GM13977 (cell line): Measurements from ENCODE around the gene PROB1.

Experiments
- DNase-seq: peaks from one replicate; pipeline ENCODE4 v3.0.0; 2012; ENCODE audit warnings: low spot score
- CTCF ChIP-seq: IDR thresholded peaks from 2 replicates; pipeline ENCODE4 v1.5.1; 2012; ENCODE audit warnings: mild to moderate bottlenecking, control low read depth; ENCODE audit not compliant: insufficient read depth; ENCODE audit errors: extremely low read depth, missing control alignments
- in situ Hi-C: fragments of 300-500 bp; cut with MboI; formaldehyde crosslinking; loops from one replicate; pipeline ENCODE4 v1.12.0; 2022; ENCODE audit warnings: low sequenced_read_pairs, low pct_unique_long_range_greater_than_20kb, mixed read lengths, inconsistent platforms; ENCODE audit not compliant: unreplicated experiment

The PROB1 gene

GRCh38 chr5:139374909-139375308 lies 20.0 kb downstream of the PROB1 start:
- DNase-seq = no peak
- in situ Hi-C loops = no loop called here
- TF ChIP-seq CTCF = no peak

GRCh38 chr5:139371482-139372435 lies 23.1 kb downstream of the PROB1 start:
- in situ Hi-C loops = no loop called here
- no peak for TF ChIP-seq CTCF
- DNase-seq = no peak

- no peak for TF ChIP-seq CTCF
- in situ Hi-C loops = no loop called here
These were observed 25.7 kb downstream of the PROB1 start for GRCh38 chr5:139369181-139369580.

GRCh38 chr5:139368613-139369012 lies 26.3 kb downstream of the PROB1 start:
- TF ChIP-seq CTCF = peak; percentile 37
- DNase-seq = no peak
- in situ Hi-C loops = no loop called here

More at GRCh38 chr5:139369181-139369580, 25.7 kb downstream of the PROB1 start:
- no peak for DNase-seq

GRCh38 chr5:139364466-139364865 lies 30.4 kb downstream of the PROB1 start:
- TF ChIP-seq CTCF = no peak
- DNase-seq = no peak
- in situ Hi-C loops = no loop called here

- in situ Hi-C loops = no loop called here
- TF ChIP-seq CTCF = no peak
- no peak for DNase-seq
These were observed 31.0 kb downstream of the PROB1 start for GRCh38 chr5:139363937-139364336.
